Hematopoietic multipotent progenitor cell treated with erythropoietin and hydrocortisone succinate and interleukin-3 and kit ligand, for 4 days (in vitro differentiated cells): Measurements from ENCODE around the gene ANKRD22.
A peak's percentile ranks its signal among the peaks of the same experiment; 100 is the strongest.
"Not testable (repeated sequence)": the region's sequence is repeated elsewhere in the genome, so short reads cannot be mapped to it uniquely, and the experiment has no call there.

ENCODE experiments used
- DNase-seq: peaks from one replicate; pipeline ENCODE4 v3.0.0-alpha.2; 2015

ANKRD22 gene

GRCh38 chr10:88877298-88877697 lies 25.7 kb upstream of the ANKRD22 start:
- DNase-seq = no peak

GRCh38 chr10:88875081-88875480 lies 23.4 kb upstream of the ANKRD22 start:
- no peak for DNase-seq

- no peak for DNase-seq
These were observed 22.6 kb upstream of the ANKRD22 start for GRCh38 chr10:88874281-88874680.

- no peak for DNase-seq
These were observed 22.1 kb upstream of the ANKRD22 start for GRCh38 chr10:88873757-88874156.

- no peak for DNase-seq
These were observed 18.4 kb upstream of the ANKRD22 start for GRCh38 chr10:88870089-88870488.

- no peak for DNase-seq
These were observed 14.8 kb upstream of the ANKRD22 start for GRCh38 chr10:88866454-88866853.

- DNase-seq = peak; percentile 64
These were observed 13.7 kb upstream of the ANKRD22 start for GRCh38 chr10:88865281-88865876.

- no peak for DNase-seq
These were observed 9.4 kb upstream of the ANKRD22 start for GRCh38 chr10:88861036-88861435.

GRCh38 chr10:88858491-88858890 lies 6.8 kb upstream of the ANKRD22 start:
- DNase-seq = no peak

- no peak for DNase-seq
These were observed 6.2 kb upstream of the ANKRD22 start for GRCh38 chr10:88857831-88858230.

- DNase-seq = no peak
These were observed 3.0 kb upstream of the ANKRD22 start for GRCh38 chr10:88854684-88855083.

GRCh38 chr10:88853155-88853881 lies 1.7 kb upstream of the ANKRD22 start:
- peak; percentile 75 for DNase-seq

- DNase-seq = no peak
These were observed 683 bp upstream of the ANKRD22 start for GRCh38 chr10:88852327-88852726.

- DNase-seq = no peak
These were observed 932 bp downstream of the ANKRD22 start for GRCh38 chr10:88850712-88851111.

GRCh38 chr10:88849234-88849633 lies 2.4 kb downstream of the ANKRD22 start:
- no peak for DNase-seq

- DNase-seq = no peak
These were observed 3.1 kb downstream of the ANKRD22 start for GRCh38 chr10:88848499-88848898.

GRCh38 chr10:88843171-88843570 lies 8.5 kb downstream of the ANKRD22 start:
- no peak for DNase-seq

- no peak for DNase-seq
These were observed 10.1 kb downstream of the ANKRD22 start for GRCh38 chr10:88841316-88842111.

GRCh38 chr10:88840881-88841280 lies 10.8 kb downstream of the ANKRD22 start:
- no peak for DNase-seq

- no peak for DNase-seq
These were observed 11.5 kb downstream of the ANKRD22 start for GRCh38 chr10:88840104-88840503.

GRCh38 chr10:88838766-88839350 lies 12.8 kb downstream of the ANKRD22 start:
- no peak for DNase-seq

GRCh38 chr10:88837632-88838031 lies 14.0 kb downstream of the ANKRD22 start:
- not testable (repeated sequence) for DNase-seq

GRCh38 chr10:88835910-88836221 lies 15.8 kb downstream of the ANKRD22 start:
- DNase-seq = no peak
